HG02970 (cell line): ENCODE data around the gene ELSPBP1.
"Not testable (repeated sequence)": the region's sequence is repeated elsewhere in the genome, so short reads cannot be mapped to it uniquely, and the experiment has no call there.

Source experiments
- ATAC-seq: cut with Tn5 transposase; IDR thresholded peaks from one replicate; pipeline ENCODE4 v1.9.1; 2021; ENCODE audit warnings: mild to moderate bottlenecking, moderate library complexity, moderate number of reproducible peaks; ENCODE audit not compliant: unreplicated experiment, low FRiP score

The ELSPBP1 gene

GRCh38 chr19:47994209-47994802 lies at the start of gene ELSPBP1:
TSS of gene ELSPBP1 (plus strand) at chr19:47994632. CDS start at chr19:48008668, 14,036 bp downstream.
- no peak for ATAC-seq

GRCh38 chr19:47949852-47950521 lies 44.4 kb upstream of the ELSPBP1 start:
- ATAC-seq, result not testable (repeated sequence)

- ATAC-seq, result not testable (repeated sequence)
Observed at GRCh38 chr19:47952132-47952531, 42.3 kb upstream of the ELSPBP1 start.

GRCh38 chr19:47955936-47956335 lies 38.5 kb upstream of the ELSPBP1 start:
- not testable (repeated sequence) for ATAC-seq

DNA sequence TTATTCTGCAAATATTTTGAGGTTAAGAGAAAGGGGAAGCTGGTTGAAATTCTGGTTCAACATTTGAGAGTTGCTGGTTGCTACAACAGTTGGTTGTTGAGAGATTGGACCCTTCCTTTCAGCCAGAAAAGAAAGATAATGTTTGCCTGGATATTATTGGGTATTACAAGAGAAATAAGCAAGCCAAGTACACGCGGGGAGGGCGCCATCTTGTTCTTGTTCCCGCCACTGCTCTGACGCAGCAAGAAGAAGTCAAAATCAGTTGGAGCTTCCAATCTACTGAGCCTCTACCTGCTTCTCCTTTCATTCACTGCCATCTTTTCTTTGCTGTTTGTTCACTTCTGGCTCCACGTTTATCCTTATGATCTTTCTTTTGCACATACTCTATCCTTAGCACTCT lies 20.9 kb upstream of the ELSPBP1 start:
- ATAC-seq, result no peak

DNA sequence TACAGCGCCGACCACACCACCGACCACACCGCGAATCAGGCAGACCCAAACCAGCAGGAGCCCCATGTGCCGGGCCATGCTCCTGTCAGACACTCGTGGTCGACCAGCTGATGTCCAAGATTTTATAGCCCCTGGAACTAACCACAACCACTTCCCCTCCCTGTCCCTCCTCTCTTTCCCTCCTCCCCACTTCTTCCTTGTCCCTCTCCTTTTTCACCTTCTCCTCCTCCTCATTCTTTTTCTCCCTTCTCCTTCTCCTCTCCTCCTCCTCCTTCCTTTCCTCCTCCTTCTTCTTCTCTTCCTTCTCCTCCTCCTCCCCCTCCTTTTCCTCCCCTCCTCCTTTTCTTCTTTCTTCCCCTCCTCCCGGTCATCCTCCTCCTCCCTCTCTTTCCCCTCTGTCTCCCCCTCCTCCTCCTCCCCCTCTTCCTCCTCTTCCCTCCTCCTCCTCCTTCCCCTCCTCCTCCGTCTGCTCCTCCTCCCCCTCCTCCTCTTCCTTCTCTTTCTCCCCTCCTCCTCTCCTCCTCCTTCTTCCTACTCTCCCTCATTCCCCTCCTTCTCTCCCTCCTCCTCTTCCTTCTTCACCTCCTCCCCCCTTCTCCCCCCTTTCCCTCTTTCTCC lies 3.1 kb upstream of the ELSPBP1 start:
- no peak for ATAC-seq

- no peak for ATAC-seq
Observed at GRCh38 chr19:47992070-47992469, 2.4 kb upstream of the ELSPBP1 start, which contains the start of gene BSPH1. TSS of gene BSPH1 (minus strand) at chr19:47992170. CDS start at chr19:47992081, 89 bp downstream.

DNA sequence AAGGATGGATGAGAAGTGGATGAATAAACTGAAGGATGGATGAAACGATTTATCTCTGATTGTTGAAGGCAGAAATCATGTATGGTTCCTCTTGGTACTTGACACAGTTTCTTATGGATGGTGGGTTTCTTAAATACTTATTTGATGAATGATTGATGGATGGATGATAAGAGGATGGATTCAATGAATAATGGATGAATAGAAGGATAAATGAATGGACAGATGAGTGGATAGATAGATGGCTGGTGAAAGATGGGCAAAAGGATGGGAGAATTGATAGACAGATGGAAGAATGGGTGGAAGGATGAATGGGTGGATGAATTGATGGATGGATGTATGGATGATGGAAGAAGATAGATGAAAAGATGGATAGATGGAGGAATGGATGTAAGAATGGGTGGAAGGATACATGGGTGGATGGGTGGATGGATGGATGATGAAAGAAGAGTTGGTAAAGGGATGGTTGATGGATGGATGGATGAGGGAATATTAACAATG lies 1.8 kb downstream of the ELSPBP1 start:
- ATAC-seq, result no peak

DNA sequence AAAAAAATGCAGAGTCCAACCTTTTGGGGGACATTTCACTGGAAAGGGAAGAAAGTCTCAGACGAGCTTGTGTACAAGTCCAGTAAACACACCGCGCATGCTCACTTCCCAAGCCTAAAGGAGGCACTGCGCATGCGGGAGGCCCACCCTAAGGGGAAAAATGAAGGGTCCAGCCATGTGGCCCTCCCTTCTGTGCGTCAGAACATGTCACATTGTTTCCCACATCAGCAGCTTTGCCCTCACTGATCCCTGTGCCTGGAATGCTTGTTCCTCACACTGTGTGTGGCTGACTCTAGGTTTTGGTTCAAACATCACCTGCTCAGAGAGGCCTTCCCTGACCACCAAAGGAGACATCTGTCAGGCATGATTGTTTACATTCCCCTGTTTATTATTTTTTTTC lies 4.4 kb downstream of the ELSPBP1 start:
- ATAC-seq, result no peak

DNA sequence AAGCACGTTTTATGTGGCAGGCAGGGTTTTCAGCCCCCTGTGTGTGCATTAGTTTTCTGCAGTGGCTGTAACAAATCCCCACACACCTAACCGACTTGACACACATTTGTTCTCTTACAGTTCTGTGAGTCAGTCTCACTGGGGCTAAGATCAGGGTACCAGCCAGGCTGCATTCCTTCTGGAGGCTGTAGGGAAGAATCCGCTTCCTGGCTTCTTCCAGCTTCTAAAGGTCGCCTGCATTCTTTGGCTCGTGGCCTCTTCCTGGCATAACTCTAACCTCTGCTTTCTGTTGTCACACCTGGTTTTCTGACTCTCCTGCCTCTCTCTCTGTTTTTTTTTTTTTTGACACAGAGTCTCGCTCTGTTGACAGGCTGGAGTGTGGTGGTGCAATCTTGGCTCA lies 6.4 kb downstream of the ELSPBP1 start:
- ATAC-seq, result no peak

DNA sequence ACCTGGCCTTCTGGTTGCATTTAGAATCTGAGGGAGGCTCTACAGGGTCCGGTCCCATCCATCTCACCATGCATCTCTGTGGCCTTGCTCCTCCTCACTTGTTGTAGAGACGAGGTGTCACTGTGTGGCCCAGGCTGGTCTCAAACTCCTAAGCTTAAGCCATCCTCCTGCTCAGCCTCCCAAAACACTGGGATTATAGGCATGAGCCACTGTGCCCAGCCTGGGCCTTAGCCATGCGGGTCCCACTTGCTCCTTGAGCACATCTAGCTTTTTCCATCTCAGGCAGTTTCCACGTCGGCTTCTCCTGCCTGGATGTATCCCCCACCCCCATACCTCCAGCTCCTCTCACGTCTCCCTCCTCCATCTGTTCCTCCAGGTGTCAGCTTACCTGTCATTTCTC lies 9.8 kb downstream of the ELSPBP1 start:
- ATAC-seq, result no peak

DNA sequence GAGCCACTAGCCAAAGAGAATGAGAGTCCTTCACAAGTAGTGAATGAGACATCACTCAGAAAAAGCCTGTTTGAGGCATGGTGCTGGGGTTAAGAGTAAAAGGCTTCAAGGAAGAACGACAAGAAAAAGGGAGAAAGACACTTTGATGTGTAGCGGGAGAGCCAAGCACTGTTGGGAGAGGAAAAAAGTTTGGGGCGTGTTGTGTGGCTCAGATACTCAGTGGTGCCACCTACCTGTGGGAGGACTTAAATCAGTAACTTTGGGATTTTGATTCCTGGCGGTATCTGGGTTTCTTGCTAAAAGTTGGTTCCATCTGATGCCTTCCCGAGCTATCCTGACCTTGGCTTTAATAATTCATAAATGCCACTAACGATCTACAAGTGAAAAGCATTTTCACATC lies 12.3 kb downstream of the ELSPBP1 start:
- ATAC-seq, result no peak

- no peak for ATAC-seq
Observed at GRCh38 chr19:48010932-48011758, 16.7 kb downstream of the ELSPBP1 start.

DNA sequence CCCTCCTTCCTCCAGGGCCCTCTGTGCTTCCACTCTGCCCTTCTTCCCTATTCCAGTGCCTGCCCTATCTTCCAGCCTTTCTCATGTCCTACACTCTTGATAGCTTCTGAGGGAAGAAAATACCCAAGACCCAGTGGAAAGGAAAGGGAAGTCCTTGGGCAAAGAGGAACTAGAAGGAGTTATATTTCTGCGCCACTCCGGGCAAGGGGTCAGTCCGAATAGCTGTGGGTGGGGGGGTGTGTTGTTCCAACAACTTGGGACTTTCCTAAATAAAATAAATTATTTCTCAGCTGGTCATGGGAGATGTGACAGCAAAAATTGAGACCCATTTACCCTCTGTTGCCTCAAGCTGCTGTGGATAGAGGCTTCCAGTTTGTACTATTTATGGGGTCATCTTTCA lies 26.3 kb downstream of the ELSPBP1 start:
- no peak for ATAC-seq

GRCh38 chr19:48023011-48023410 lies 28.6 kb downstream of the ELSPBP1 start:
- no peak for ATAC-seq

GRCh38 chr19:48023518-48023917 lies 29.1 kb downstream of the ELSPBP1 start:
- ATAC-seq, result no peak

- ATAC-seq, result no peak
Observed at GRCh38 chr19:48025480-48025879, 31.0 kb downstream of the ELSPBP1 start.

DNA sequence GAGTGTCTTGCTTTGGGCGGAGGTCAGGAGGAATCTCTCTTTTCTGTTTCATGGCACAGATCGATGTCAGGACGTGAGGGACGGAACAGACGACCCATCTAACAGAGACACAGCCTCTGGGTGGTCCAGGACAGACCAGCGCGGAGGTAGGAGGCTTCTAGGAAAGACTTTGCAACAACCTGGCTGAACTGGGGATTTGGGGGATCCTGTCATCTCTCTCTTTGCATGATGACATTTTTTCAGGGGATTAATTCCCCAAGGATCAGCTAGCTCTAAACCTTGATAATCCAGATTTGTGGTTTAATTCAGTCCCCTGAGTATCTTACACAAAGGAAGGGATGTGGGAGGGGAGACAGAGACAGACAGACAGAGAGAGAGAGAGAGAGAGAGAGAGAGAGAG lies 35.0 kb downstream of the ELSPBP1 start:
- no peak for ATAC-seq

DNA sequence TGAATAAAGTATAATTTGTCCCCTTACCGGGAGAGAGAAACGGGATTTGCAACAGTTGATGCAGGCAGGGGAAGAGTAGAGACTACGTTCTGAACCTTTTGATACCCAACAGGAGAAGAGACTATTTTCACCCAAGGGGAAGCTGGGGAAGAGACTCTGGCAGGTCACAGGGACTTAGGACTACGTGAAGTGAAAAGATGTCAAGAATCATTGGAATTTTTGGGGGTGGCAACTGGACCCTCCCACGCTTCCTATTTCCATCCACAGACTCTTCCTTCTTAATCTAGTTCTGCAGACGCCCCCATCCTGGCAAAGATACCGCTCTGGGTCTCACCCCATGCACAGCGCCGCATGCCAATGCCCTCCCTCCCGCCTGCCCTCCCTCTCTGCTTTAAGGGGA lies 35.6 kb downstream of the ELSPBP1 start:
- no peak for ATAC-seq

DNA sequence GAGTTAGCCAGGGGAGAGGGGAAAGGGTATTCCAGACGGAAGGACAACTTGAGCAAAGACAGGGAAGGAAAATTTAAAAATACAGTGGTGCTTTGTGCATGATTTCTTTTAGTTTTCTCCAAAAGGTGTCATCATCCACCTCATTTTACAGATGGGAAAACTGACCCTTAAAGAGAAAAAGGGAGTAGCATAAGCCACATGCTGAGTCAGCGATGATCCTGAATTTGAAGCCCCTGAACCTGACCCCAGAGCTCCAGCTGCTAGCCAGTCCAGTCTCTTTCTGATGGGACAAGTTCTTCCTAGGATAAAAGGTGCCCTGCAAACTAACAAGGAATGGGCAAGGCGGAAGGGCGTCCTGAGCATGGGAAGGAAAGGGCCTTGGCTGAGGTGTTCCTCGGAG lies 39.2 kb downstream of the ELSPBP1 start:
- ATAC-seq, result no peak

GRCh38 chr19:48036765-48037164 lies 42.3 kb downstream of the ELSPBP1 start:
- ATAC-seq, result no peak
